ENCODE data around the gene THSD1.

The THSD1 gene

GRCh38 chr13:52405767-52406494 is at the start of gene THSD1:
Gene THSD1 (minus strand): TSS chr13:52406172. CDS start chr13:52402600, 3,572 bp downstream.
- peak; percentile 62 for ATAC-seq
- Mint-ChIP-seq H3K9me3 (no peaks in the 10 kb centered on the region), H3K4me1 (peaks cover 20% of the 10 kb centered on the region), H3K27ac (no peak within 1 kb of the TSS), H3K27me3 (peaks cover 11% of the 10 kb centered on the region), H3K4me3 (peak within 1 kb of the TSS; percentile 67), H3K36me3 (ENCODE audit: low read depth) (peaks cover 4% of the 10 kb centered on the region)
- DNase-seq: peak; percentile 24

- Mint-ChIP-seq H3K27me3 (peaks cover 2% of the 10 kb centered on the region), H3K4me3 (peak overlapping the region; percentile 96), H3K9me3 (no peaks in the 10 kb centered on the region), H3K27ac (peak overlapping the region; percentile 97), H3K4me1 (peaks cover 48% of the 10 kb centered on the region), H3K36me3 (ENCODE audit: low read depth) (peaks cover 20% of the 10 kb centered on the region)
- ATAC-seq: peak; percentile 47
- DNase-seq: peak; percentile 84
These were observed 49.7 kb upstream of the THSD1 start for GRCh38 chr13:52455677-52456041.

- Mint-ChIP-seq H3K4me1 (peaks cover 47% of the 10 kb centered on the region), H3K4me3 (peak within 1 kb of the TSS; percentile 96), H3K36me3 (ENCODE audit: low read depth) (peaks cover 18% of the 10 kb centered on the region), H3K27ac (peak within 1 kb of the TSS; percentile 97), H3K9me3 (no peaks in the 10 kb centered on the region), H3K27me3 (peaks cover 2% of the 10 kb centered on the region)
- peak; percentile 91 for DNase-seq
- peak; percentile 84 for ATAC-seq
These were observed 49.1 kb upstream of the THSD1 start, which contains the start of gene CKAP2 for GRCh38 chr13:52454820-52455676. Gene CKAP2 (plus strand): TSS chr13:52455478. CDS start chr13:52455557, 79 bp downstream.

GRCh38 chr13:52454459-52454819 is 48.5 kb upstream of the THSD1 start:
- ATAC-seq (no peak), DNase-seq (no peak)
- Mint-ChIP-seq H3K9me3 (no peaks in the 10 kb centered on the region), H3K4me1 (peaks cover 51% of the 10 kb centered on the region), H3K36me3 (ENCODE audit: low read depth) (peaks cover 18% of the 10 kb centered on the region), H3K4me3 (peak overlapping the region; percentile 96), H3K27me3 (peaks cover 2% of the 10 kb centered on the region), H3K27ac (peak overlapping the region; percentile 97)

GRCh38 chr13:52452470-52452869 is 46.5 kb upstream of the THSD1 start:
- DNase-seq (no peak), ATAC-seq (no peak)
- H3K9me3 Mint-ChIP-seq: no peaks in the 10 kb centered on the region
- peaks cover 11% of the 10 kb centered on the region for H3K36me3 Mint-ChIP-seq (ENCODE audit: low read depth)
- H3K4me3 Mint-ChIP-seq: no peak overlapping the region
- H3K27me3 Mint-ChIP-seq: peaks cover 2% of the 10 kb centered on the region
- H3K4me1 Mint-ChIP-seq: peaks cover 56% of the 10 kb centered on the region
- no peak overlapping the region for H3K27ac Mint-ChIP-seq

GRCh38 chr13:52451135-52451804 is 45.3 kb upstream of the THSD1 start:
- DNase-seq (no peak), ATAC-seq (no peak)
- peaks cover 8% of the 10 kb centered on the region for H3K36me3 Mint-ChIP-seq (ENCODE audit: low read depth)

GRCh38 chr13:52450793-52451116 is 44.8 kb upstream of the THSD1 start:
- Mint-ChIP-seq H3K36me3 (ENCODE audit: low read depth) (peaks cover 4% of the 10 kb centered on the region), H3K9me3 (no peaks in the 10 kb centered on the region), H3K27ac (peak overlapping the region; percentile 83), H3K4me1 (peaks cover 47% of the 10 kb centered on the region), H3K27me3 (peaks cover 2% of the 10 kb centered on the region), H3K4me3 (peak overlapping the region; percentile 89)
- ATAC-seq: no peak
- DNase-seq: no peak

More at GRCh38 chr13:52451135-52451804, 45.3 kb upstream of the THSD1 start:
- no peaks in the 10 kb centered on the region for H3K9me3 Mint-ChIP-seq
- H3K27me3 Mint-ChIP-seq: peaks cover 2% of the 10 kb centered on the region
- H3K27ac Mint-ChIP-seq: no peak overlapping the region
- H3K4me3 Mint-ChIP-seq: peak overlapping the region; percentile 89
- peaks cover 51% of the 10 kb centered on the region for H3K4me1 Mint-ChIP-seq

- no peaks in the 10 kb centered on the region for H3K9me3 Mint-ChIP-seq
- H3K4me3 Mint-ChIP-seq: peak within 1 kb of the TSS; percentile 89
- peak within 1 kb of the TSS; percentile 83 for H3K27ac Mint-ChIP-seq
- ATAC-seq (peak; percentile 84), DNase-seq (peak; percentile 97)
- H3K4me1 Mint-ChIP-seq: peaks cover 45% of the 10 kb centered on the region
- H3K27me3 Mint-ChIP-seq: peaks cover under 1% of the 10 kb centered on the region
- peaks cover 2% of the 10 kb centered on the region for H3K36me3 Mint-ChIP-seq (ENCODE audit: low read depth)
These were observed 44.2 kb upstream of the THSD1 start, which contains the start of gene VPS36 for GRCh38 chr13:52450012-52450792. Gene VPS36 (minus strand): TSS chr13:52450634. CDS start chr13:52450594, 40 bp downstream.

GRCh38 chr13:52449331-52450011 is 43.5 kb upstream of the THSD1 start:
- Mint-ChIP-seq H3K27me3 (no peaks in the 10 kb centered on the region), H3K36me3 (ENCODE audit: low read depth) (peaks cover 6% of the 10 kb centered on the region), H3K9me3 (no peaks in the 10 kb centered on the region), H3K4me3 (peak overlapping the region; percentile 89), H3K27ac (peak overlapping the region; percentile 75), H3K4me1 (peaks cover 38% of the 10 kb centered on the region)
- no peak for ATAC-seq
- no peak for DNase-seq

- peaks cover 29% of the 10 kb centered on the region for H3K4me1 Mint-ChIP-seq
- no peak overlapping the region for H3K27ac Mint-ChIP-seq
- ATAC-seq (no peak), DNase-seq (no peak)
- H3K27me3 Mint-ChIP-seq: no peaks in the 10 kb centered on the region
- peak overlapping the region; percentile 14 for H3K4me3 Mint-ChIP-seq
- peaks cover 6% of the 10 kb centered on the region for H3K36me3 Mint-ChIP-seq (ENCODE audit: low read depth)
- H3K9me3 Mint-ChIP-seq: no peaks in the 10 kb centered on the region
These were observed 42.0 kb upstream of the THSD1 start for GRCh38 chr13:52447815-52448552.

- Mint-ChIP-seq H3K36me3 (ENCODE audit: low read depth) (peaks cover 6% of the 10 kb centered on the region), H3K9me3 (no peaks in the 10 kb centered on the region), H3K27ac (no peak overlapping the region), H3K27me3 (no peaks in the 10 kb centered on the region), H3K4me1 (peaks cover 29% of the 10 kb centered on the region), H3K4me3 (no peak overlapping the region)
- no peak for DNase-seq
- ATAC-seq: peak; percentile 5
These were observed 41.4 kb upstream of the THSD1 start for GRCh38 chr13:52447354-52447753.

- H3K27ac Mint-ChIP-seq: no peak overlapping the region
- DNase-seq: no peak
- peaks cover 10% of the 10 kb centered on the region for H3K36me3 Mint-ChIP-seq (ENCODE audit: low read depth)
- no peaks in the 10 kb centered on the region for H3K27me3 Mint-ChIP-seq
- H3K4me3 Mint-ChIP-seq: no peak overlapping the region
- ATAC-seq: no peak
- H3K4me1 Mint-ChIP-seq: peaks cover 29% of the 10 kb centered on the region
- no peaks in the 10 kb centered on the region for H3K9me3 Mint-ChIP-seq
These were observed 40.3 kb upstream of the THSD1 start for GRCh38 chr13:52446265-52446664.

GRCh38 chr13:52432456-52432855 is 26.5 kb upstream of the THSD1 start:
- DNase-seq (no peak), ATAC-seq (no peak)
- Mint-ChIP-seq H3K27ac (no peak overlapping the region), H3K9me3 (no peaks in the 10 kb centered on the region), H3K4me3 (no peak overlapping the region), H3K4me1 (no peaks in the 10 kb centered on the region), H3K27me3 (no peaks in the 10 kb centered on the region), H3K36me3 (ENCODE audit: low read depth) (peaks cover 38% of the 10 kb centered on the region)
